ENCODE results near the gene KIF26A. TPM values are rescaled to one million over a fixed set of nuclear protein-coding genes. Genes with fewer than 3 reads are reported as not detected.

Gene KIF26A
- total RNA-seq, 4 donors from 2014 or later = 2.1 to 6.1 (median 4.6) TPM

DNA sequence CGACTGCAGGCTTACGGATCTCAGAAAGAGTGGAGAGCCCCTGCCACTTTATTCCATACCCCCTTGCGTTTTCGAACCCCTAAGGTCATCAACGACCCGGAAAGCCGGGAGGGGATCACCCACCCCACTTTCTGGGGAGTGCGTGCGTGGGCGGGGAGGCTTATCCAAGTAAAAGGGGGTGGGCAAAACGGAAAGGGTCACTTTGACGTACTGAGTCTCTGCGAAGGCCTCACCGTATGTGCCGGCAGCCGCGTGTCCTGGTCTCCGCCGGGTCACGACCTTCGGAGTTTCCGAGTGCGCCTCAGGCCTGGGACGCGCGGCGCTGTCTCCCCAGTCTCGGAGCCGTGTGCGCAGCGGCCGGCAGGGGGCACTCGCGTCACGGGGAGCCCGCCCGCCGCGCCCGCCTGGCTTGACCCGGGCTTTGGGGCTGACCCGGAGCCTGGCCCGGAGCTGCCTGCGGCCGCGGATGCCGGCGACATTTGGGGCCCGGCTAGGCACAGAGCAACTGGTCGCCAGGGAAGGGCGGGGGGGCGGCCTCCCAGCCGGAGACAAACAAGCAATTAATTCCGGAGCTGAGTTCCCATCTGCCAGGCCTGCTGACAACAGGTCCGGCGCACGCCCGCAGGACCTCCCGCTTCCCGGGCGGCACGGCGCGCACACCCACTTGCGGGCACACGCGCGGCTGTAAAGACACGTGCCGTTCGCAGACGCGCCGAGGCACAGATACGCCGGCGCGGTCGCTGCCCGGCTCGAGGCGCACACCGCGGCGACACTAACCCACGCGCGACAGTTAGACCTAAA is 890 bp upstream of the KIF26A start:
- Histone ChIP-seq H3K4me3 (peak overlapping the region; percentile 57), H3K27me3 (peaks cover 81% of the 10 kb centered on the region), H3K27ac (no peak overlapping the region), H3K4me1 (peaks cover 46% of the 10 kb centered on the region), H3K36me3 (no peaks in the 10 kb centered on the region), H3K9me3 (no peaks in the 10 kb centered on the region)
- WGBS = under 1% methylated on average over 14 of the region's 88 CpGs
- DNase-seq (ENCODE audit: low spot score in 2 of 2) = peak; percentile 67 to 83
- TF ChIP-seq POLR2AphosphoS5 (IDR thresholded peaks at IDR 0.05) = no peak
- TF ChIP-seq, protein P1, sequence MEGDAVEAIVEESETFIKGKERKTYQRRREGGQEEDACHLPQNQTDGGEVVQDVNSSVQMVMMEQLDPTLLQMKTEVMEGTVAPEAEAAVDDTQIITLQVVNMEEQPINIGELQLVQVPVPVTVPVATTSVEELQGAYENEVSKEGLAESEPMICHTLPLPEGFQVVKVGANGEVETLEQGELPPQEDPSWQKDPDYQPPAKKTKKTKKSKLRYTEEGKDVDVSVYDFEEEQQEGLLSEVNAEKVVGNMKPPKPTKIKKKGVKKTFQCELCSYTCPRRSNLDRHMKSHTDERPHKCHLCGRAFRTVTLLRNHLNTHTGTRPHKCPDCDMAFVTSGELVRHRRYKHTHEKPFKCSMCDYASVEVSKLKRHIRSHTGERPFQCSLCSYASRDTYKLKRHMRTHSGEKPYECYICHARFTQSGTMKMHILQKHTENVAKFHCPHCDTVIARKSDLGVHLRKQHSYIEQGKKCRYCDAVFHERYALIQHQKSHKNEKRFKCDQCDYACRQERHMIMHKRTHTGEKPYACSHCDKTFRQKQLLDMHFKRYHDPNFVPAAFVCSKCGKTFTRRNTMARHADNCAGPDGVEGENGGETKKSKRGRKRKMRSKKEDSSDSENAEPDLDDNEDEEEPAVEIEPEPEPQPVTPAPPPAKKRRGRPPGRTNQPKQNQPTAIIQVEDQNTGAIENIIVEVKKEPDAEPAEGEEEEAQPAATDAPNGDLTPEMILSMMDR (IDR thresholded peaks at IDR 0.05) = peak; percentile 79 to 92

DNA sequence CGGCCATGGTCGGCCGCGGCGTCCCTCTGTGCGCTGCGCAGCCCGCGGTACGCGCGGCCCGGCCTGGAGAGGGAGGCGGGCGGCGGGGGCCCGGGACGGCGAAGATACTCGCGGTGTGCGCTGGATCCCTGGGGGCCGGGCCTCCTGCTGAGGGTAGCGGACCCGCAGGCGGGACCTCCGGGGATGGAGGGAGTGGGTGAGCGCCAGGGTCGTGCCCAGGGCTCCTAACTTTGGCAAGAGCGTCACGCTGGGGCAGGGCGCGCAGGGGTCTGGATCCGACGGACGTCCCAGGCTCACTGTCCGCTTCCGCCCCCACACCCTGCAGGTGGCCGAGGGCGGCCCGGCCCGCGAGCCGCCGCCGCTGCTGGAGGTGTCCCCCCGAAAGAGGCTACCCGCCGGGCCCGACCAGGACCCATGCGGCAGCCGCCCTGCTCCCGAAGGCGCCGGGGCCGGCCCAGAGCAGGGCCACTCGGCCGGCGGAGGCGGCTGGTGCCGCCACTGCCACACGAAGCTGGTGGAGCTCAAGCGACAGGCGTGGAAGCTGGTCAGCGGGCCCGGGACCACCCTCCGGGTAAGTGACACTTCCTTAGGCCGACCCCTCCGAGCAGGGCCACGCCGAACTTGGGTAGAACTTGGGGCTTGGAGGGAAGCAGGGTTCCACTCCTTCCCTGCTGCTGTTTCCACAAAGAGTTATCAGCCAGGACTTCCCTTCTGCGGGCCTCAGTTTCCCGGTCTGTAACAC is 502 bp downstream of the KIF26A start:
- DNase-seq (ENCODE audit: low spot score in 2 of 2) = peak; percentile 62 to 78
- peak overlapping the region; percentile 57 for H3K4me3 ChIP-seq
- no peak for TF ChIP-seq POLR2A (IDR thresholded peaks at IDR 0.05)
- TF ChIP-seq, protein P1 (IDR thresholded peaks at IDR 0.05) = no peak
- TF ChIP-seq EP300 (IDR thresholded peaks at IDR 0.05) = no peak
- TF ChIP-seq POLR2AphosphoS5 (IDR thresholded peaks at IDR 0.05) = no peak
- no peak overlapping the region for H3K27ac ChIP-seq
- H3K36me3 ChIP-seq = no peaks in the 10 kb centered on the region
- H3K9me3 ChIP-seq = no peaks in the 10 kb centered on the region
- H3K27me3 ChIP-seq = peaks cover 73% of the 10 kb centered on the region
- peaks cover 46% of the 10 kb centered on the region for H3K4me1 ChIP-seq
- 1% methylated on average over 19 of the region's 73 CpGs for WGBS

DNA sequence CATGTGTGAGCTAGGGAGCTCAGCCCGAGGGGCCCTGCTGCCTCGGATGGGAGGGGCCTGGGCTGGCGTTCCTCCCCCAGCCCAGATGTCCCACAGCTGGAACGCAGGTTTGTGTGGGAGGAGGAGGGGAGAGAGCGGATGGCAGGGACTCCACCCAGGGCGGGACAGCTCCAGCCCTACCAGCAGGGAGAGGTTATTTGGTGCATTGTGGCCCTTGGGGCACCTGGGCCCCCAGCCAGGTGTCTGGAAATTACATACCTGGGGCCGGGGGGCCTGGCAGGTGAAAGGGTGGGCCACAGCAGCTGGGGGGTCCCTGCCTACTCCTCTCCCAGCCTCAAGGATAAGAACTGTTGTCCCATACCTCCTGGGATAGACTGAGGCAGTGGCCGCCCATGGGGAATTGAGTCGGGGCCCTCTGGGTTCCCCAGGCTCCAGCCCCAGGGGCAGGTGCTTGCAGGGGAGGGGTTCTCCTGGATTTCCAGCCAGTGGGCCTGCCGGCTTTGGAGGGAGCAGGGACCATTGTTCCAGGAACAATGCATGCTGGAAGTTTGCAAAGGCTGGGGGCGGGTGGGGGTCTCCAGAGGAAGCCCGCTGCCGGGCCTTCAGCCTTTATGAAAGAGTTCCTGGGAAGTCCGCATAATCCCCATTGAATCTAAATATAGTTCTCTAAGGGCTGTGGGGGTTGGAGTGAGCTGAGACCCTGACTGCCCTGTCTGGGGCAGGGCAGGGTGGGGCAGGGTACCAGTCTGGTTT is 1.2 kb downstream of the KIF26A start:
- Histone ChIP-seq H3K27me3 (peaks cover 71% of the 10 kb centered on the region), H3K4me3 (peak overlapping the region; percentile 57), H3K36me3 (no peaks in the 10 kb centered on the region), H3K27ac (no peak overlapping the region), H3K9me3 (no peaks in the 10 kb centered on the region), H3K4me1 (peaks cover 46% of the 10 kb centered on the region)
- DNase-seq (ENCODE audit: low spot score in 2 of 2) = peak; percentile 55 to 74
- TF ChIP-seq, protein P1 (IDR thresholded peaks at IDR 0.05) = no peak
- TF ChIP-seq POLR2AphosphoS5 (IDR thresholded peaks at IDR 0.05) = no peak
- no peak for TF ChIP-seq EP300 (IDR thresholded peaks at IDR 0.05)
- TF ChIP-seq POLR2A (IDR thresholded peaks at IDR 0.05) = no peak
- 70% methylated on average over 4 of the region's 14 CpGs for WGBS

DNA sequence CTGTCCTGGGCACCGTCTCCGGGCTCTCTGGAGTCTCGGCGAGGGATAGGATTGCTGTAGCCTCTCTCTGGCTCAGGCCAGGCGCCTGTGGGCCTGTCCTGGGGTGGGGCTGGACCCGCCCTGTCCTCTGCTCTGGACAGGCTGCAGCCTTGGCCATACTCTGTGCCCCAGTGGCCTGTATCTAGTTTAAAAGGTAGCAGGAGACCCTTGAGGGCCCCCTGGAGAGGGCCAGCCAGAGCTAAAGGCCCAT is 1.8 kb downstream of the KIF26A start:
- no CpG with 5 or more reads among the region's 6 CpGs for WGBS
- H3K27me3 ChIP-seq = peaks cover 70% of the 10 kb centered on the region

More for the DNA sequence above, 1.8 kb downstream of the KIF26A start:
- TF ChIP-seq EP300 (IDR thresholded peaks at IDR 0.05) (no peak), POLR2A (IDR thresholded peaks at IDR 0.05) (no peak), POLR2AphosphoS5 (IDR thresholded peaks at IDR 0.05) (no peak)
- TF ChIP-seq, protein P1 (IDR thresholded peaks at IDR 0.05) = no peak
- Histone ChIP-seq H3K27ac (no peak overlapping the region), H3K36me3 (no peaks in the 10 kb centered on the region), H3K4me1 (peaks cover 46% of the 10 kb centered on the region), H3K4me3 (no peak overlapping the region), H3K9me3 (no peaks in the 10 kb centered on the region)
- DNase-seq (ENCODE audit: low spot score in 2 of 2) = no peak
